GM19467 (cell line): Measurements from ENCODE around the gene INAFM2.

Experiments used
- ATAC-seq: cut with Tn5 transposase; IDR thresholded peaks from one replicate; pipeline ENCODE4 v1.9.1; 2021; ENCODE audit warnings: mild to moderate bottlenecking, moderate library complexity; ENCODE audit not compliant: unreplicated experiment

The INAFM2 gene

GRCh38 chr15:40323239-40323952 lies at the start of gene INAFM2:
INAFM2 (plus strand) TSS chr15:40323692; CDS start chr15:40324056, 364 bp downstream.
- ATAC-seq: peak; percentile 89

- ATAC-seq: no peak
Observed at GRCh38 chr15:40274350-40275274, 48.9 kb upstream of the INAFM2 start.

DNA sequence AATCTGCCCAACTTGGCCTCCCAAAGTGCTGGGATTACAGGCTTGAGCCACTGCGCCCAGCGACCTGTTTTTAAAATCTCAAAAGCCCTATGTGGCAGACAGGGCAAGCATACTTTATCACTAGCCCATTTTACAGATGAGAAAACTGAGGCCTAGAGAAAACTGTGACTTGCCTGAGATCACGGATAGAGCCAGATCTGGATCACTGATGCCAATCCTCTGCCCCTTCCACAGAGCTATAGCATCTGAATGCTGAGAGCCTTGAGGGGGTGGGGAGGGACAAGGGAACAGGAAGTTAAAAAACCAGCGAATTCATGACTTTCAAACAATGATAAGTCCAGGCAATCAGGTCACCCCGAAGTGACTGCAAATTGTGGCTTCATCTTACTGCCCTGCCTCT lies 48.0 kb upstream of the INAFM2 start:
- no peak for ATAC-seq

- no peak for ATAC-seq
Observed at GRCh38 chr15:40275954-40276353, 47.5 kb upstream of the INAFM2 start.

GRCh38 chr15:40276927-40277326 lies 46.6 kb upstream of the INAFM2 start:
- no peak for ATAC-seq

- no peak for ATAC-seq
Observed at GRCh38 chr15:40277471-40277870, 46.0 kb upstream of the INAFM2 start.

DNA sequence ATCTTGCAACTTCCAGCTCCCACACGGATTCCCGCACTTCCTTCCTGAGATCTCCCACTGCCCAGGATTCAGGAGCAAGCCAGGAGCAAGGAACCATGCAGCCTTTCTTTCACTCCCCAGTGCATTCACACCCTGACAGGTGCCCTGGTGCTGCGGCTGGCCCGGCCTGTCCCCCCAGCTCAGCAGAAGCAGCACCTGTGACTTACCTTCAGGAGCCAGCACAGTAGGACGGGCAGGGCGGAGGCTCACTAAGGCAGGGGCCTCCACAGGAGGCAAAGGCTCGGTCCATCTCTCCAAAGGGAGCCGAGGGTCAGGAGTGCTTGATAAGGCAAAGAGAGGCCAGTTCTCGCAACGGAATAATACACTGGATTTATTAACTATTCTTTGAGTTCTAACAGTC lies 45.5 kb upstream of the INAFM2 start:
- no peak for ATAC-seq

GRCh38 chr15:40279437-40280141 lies 43.9 kb upstream of the INAFM2 start:
- ATAC-seq: no peak

- ATAC-seq: no peak
Observed at GRCh38 chr15:40280260-40281056, 43.0 kb upstream of the INAFM2 start.

- no peak for ATAC-seq
Observed at GRCh38 chr15:40281057-40281800, 42.3 kb upstream of the INAFM2 start.

DNA sequence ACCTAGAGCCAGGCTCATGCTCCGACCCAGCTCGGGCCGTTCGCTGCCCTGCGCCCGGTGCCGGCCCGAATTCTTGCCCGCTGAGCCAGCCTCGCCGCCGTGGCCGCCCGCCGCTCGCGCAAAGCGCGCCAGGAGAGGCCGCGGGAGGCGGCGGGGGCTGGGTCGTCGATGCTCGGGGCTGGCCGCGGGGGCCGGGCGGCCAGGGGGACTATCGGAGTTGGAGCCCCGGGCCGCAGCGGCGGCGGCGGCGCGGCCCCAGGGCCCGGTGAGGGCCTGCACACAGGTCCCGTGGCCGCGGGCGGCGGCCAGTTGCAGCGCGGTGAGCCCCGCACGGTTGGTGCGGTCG lies 41.7 kb upstream of the INAFM2 start:
- no peak for ATAC-seq

GRCh38 chr15:40282147-40282868 lies 41.2 kb upstream of the INAFM2 start:
- ATAC-seq: no peak

GRCh38 chr15:40282869-40283614 lies 40.5 kb upstream of the INAFM2 start, which contains the start of gene ANKRD63:
ANKRD63 (minus strand) TSS chr15:40283064; CDS start chr15:40282586, 478 bp downstream.
- no peak for ATAC-seq

- ATAC-seq: no peak
Observed at GRCh38 chr15:40283615-40284300, 39.7 kb upstream of the INAFM2 start.

- ATAC-seq: no peak
Observed at GRCh38 chr15:40285151-40285550, 38.3 kb upstream of the INAFM2 start.

GRCh38 chr15:40285554-40286011 lies 37.9 kb upstream of the INAFM2 start:
- ATAC-seq: no peak

GRCh38 chr15:40286061-40286532 lies 37.4 kb upstream of the INAFM2 start:
- ATAC-seq: no peak

DNA sequence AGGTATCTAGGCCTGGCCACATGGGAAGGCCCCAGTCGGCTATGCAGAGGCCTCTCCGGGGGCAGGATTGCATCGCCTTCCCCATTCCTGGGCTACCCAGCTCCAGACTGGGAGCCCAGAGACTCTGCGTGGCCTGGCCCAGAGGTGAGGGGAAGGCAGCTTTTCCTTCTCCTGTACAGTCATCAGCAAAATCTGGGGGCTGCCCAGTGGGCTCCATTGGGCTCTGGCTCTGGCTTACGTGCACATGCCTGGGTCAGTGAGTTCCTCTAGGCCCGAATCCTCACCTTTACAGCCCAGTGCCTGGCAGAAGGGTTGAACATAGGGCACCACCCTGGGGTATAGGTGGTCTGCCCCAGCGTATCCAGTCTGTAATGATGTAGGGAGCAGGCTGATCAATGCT lies 36.7 kb upstream of the INAFM2 start:
- no peak for ATAC-seq
